Activated CD4-positive, alpha-beta T cell treated with anti-CD3 and anti-CD28 coated beads for 1 hour (primary cell): ENCODE measurements around the gene MAP3K15.
"Not testable (repeated sequence)": the region's sequence is repeated elsewhere in the genome, so short reads cannot be mapped to it uniquely, and the experiment has no call there.

Experiments
- DNase-seq: peaks from one replicate; pipeline ENCODE4 v3.0.0-alpha.2; 2020

The MAP3K15 gene

GRCh38 chrX:19539665-19540064 lies 24.4 kb upstream of the MAP3K15 start:
- no peak for DNase-seq

- DNase-seq = no peak
Measured at GRCh38 chrX:19535476-19535875, 20.2 kb upstream of the MAP3K15 start.

GRCh38 chrX:19532709-19533108 lies 17.4 kb upstream of the MAP3K15 start:
- DNase-seq = no peak

GRCh38 chrX:19517965-19518364 lies 2.7 kb upstream of the MAP3K15 start:
- DNase-seq = no peak

GRCh38 chrX:19515615-19516105 lies 352 bp upstream of the MAP3K15 start:
- no peak for DNase-seq

- no peak for DNase-seq
Measured at GRCh38 chrX:19513383-19513782, 1.9 kb downstream of the MAP3K15 start.

- no peak for DNase-seq
Measured at GRCh38 chrX:19512961-19513360, 2.3 kb downstream of the MAP3K15 start.

- DNase-seq = no peak
Measured at GRCh38 chrX:19512359-19512758, 2.9 kb downstream of the MAP3K15 start.

GRCh38 chrX:19511796-19512195 lies 3.5 kb downstream of the MAP3K15 start:
- not testable (repeated sequence) for DNase-seq

GRCh38 chrX:19496711-19497110 lies 18.6 kb downstream of the MAP3K15 start:
- DNase-seq = no peak

GRCh38 chrX:19487520-19488200 lies 27.6 kb downstream of the MAP3K15 start:
- DNase-seq = no peak

GRCh38 chrX:19479458-19479857 lies 35.9 kb downstream of the MAP3K15 start:
- DNase-seq = no peak

- DNase-seq = not testable (repeated sequence)
Measured at GRCh38 chrX:19468383-19468782, 46.9 kb downstream of the MAP3K15 start.

GRCh38 chrX:19462879-19463278 lies 52.4 kb downstream of the MAP3K15 start:
- DNase-seq = no peak

GRCh38 chrX:19462231-19462630 lies 53.1 kb downstream of the MAP3K15 start:
- DNase-seq = no peak

GRCh38 chrX:19457662-19458061 lies 57.6 kb downstream of the MAP3K15 start:
- no peak for DNase-seq

GRCh38 chrX:19448077-19448476 lies 67.2 kb downstream of the MAP3K15 start:
- no peak for DNase-seq

GRCh38 chrX:19446397-19446796 lies 68.9 kb downstream of the MAP3K15 start:
- DNase-seq = no peak

- not testable (repeated sequence) for DNase-seq
Measured at GRCh38 chrX:19445772-19446171, 69.5 kb downstream of the MAP3K15 start.

GRCh38 chrX:19443869-19444526 lies 71.3 kb downstream of the MAP3K15 start:
- no peak for DNase-seq

GRCh38 chrX:19440713-19441112 lies 74.6 kb downstream of the MAP3K15 start:
- DNase-seq = no peak

- DNase-seq = not testable (repeated sequence)
Measured at GRCh38 chrX:19422661-19423060, 92.6 kb downstream of the MAP3K15 start.

GRCh38 chrX:19410259-19410658 lies 105.0 kb downstream of the MAP3K15 start:
- no peak for DNase-seq

GRCh38 chrX:19403696-19404095 lies 111.6 kb downstream of the MAP3K15 start:
- no peak for DNase-seq

- no peak for DNase-seq
Measured at GRCh38 chrX:19392703-19393102, 122.6 kb downstream of the MAP3K15 start.
